ENCODE data around the gene TNS3.

GRCh38 chr7:47430422-47430821, 151.5 kb downstream of the TNS3 start:
- no peak for TF ChIP-seq CTCF (IDR thresholded peaks at IDR 0.05; ENCODE audit: low read length)
- TF ChIP-seq EZH2phosphoT487 (IDR thresholded peaks at IDR 0.05; ENCODE audit: low read length): no peak
